HTR-8/SVneo (cell line): ENCODE measurements around the gene RPA1.
"Not testable (repeated sequence)": the region's sequence is repeated elsewhere in the genome, so short reads cannot be mapped to it uniquely, and the experiment has no call there.

Experiments used
- DNase-seq: peaks from one replicate; pipeline ENCODE4 v3.0.0; 2011; ENCODE audit warnings: low spot score, mixed read lengths; ENCODE audit not compliant: insufficient read length
- FAIRE-seq: peaks from 2 replicates; lab custom pipeline; 2011; peaks lifted over from hg19 to GRCh38; lab: Jason Lieb, UNC

The RPA1 gene

GRCh38 chr17:1872976-1873375 is 43.2 kb downstream of the RPA1 start:
- FAIRE-seq (no peak), DNase-seq (no peak)

- FAIRE-seq (no peak), DNase-seq (no peak)
Measured at GRCh38 chr17:1873418-1873817, 43.6 kb downstream of the RPA1 start.

- FAIRE-seq: no peak
- DNase-seq: no peak
Measured at GRCh38 chr17:1875597-1875996, 45.8 kb downstream of the RPA1 start.

GRCh38 chr17:1878419-1879121 is 48.8 kb downstream of the RPA1 start:
- peak; percentile 54 for FAIRE-seq

GRCh38 chr17:1880851-1881630 is 51.2 kb downstream of the RPA1 start:
- FAIRE-seq (no peak), DNase-seq (no peak)

More at GRCh38 chr17:1878419-1879121, 48.8 kb downstream of the RPA1 start:
- DNase-seq: no peak

GRCh38 chr17:1882836-1883235 is 53.0 kb downstream of the RPA1 start:
- DNase-seq: peak; percentile 47
- peak; percentile 31 for FAIRE-seq

GRCh38 chr17:1883536-1883935 is 53.7 kb downstream of the RPA1 start:
- DNase-seq (no peak), FAIRE-seq (no peak)

GRCh38 chr17:1888741-1889140 is 58.9 kb downstream of the RPA1 start:
- FAIRE-seq: no peak
- no peak for DNase-seq

- DNase-seq (no peak), FAIRE-seq (no peak)
Measured at GRCh38 chr17:1890758-1891450, 61.1 kb downstream of the RPA1 start.

- no peak for FAIRE-seq
- no peak for DNase-seq
Measured at GRCh38 chr17:1894753-1895339, 65.0 kb downstream of the RPA1 start.

- not testable (repeated sequence) for DNase-seq, FAIRE-seq
Measured at GRCh38 chr17:1895479-1895878, 65.7 kb downstream of the RPA1 start.

GRCh38 chr17:1896243-1897104 is 66.7 kb downstream of the RPA1 start:
- DNase-seq (no peak), FAIRE-seq (no peak)

GRCh38 chr17:1897105-1897656 is 67.4 kb downstream of the RPA1 start:
- no peak for DNase-seq
- FAIRE-seq: peak; percentile 4

- no peak for DNase-seq
- no peak for FAIRE-seq
Measured at GRCh38 chr17:1898332-1898731, 68.5 kb downstream of the RPA1 start.

GRCh38 chr17:1898872-1899271 is 69.1 kb downstream of the RPA1 start:
- DNase-seq (no peak), FAIRE-seq (no peak)

- FAIRE-seq (no peak), DNase-seq (no peak)
Measured at GRCh38 chr17:1899403-1900000, 69.7 kb downstream of the RPA1 start.

- no peak for FAIRE-seq
- DNase-seq: no peak
Measured at GRCh38 chr17:1904273-1905182, 74.7 kb downstream of the RPA1 start.
